Measurements from ENCODE around the gene NCK2. TPM values are rescaled to one million over a fixed set of nuclear protein-coding genes. Genes with fewer than 3 reads are reported as not detected.

Gene NCK2
- 21.0 to 29.7 TPM (median 25.7 TPM) in 5 replicates for total RNA-seq (2022; extraction: Qiagen RNA extraction)

DNA sequence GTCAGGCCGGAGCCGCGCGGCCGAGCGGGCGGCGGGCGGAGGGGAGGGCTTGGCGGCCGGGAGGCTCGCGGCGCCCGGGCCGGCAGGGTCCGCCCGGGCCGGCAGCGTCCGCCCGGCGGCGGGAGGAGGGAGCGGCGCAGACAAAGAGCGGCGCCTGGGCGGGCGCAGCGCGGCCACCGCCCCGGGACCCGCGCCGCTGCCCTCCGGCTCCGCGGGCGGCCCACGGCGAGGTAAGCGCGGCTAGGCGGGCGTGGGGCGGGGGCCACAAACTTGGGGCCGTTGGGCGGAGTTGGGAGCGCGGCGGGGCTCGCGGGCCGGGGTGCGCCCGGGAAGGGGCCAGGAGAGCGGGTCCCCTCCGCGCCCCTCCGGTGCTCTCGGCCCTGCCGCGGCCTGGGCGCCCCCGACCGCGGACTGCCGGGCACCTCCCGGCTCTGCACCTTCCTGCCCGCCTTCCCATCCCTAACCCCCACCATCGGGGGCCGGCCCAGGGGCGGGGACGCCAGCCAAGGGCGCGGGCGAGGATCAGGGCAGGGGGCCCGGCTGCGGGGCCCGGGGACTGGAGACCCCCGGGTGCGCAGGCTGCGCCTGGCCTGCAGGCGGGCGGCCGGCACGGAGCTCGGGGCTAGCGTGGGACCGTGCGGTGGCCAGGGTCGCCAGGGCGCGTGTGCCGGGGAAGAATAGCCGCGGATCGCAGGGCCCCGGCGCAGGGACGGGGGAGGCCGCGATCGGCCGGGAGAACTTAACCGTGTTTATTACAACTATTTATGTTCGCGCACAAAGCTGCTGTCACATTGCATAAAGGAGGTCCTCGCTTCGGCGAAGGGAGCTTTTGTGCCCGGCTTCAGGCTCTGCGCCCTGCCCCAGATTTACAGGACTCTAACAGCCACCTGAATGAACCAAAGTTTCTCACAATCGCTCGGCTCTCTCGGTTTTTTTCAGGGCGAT lies at the start of gene NCK2:
NCK2 (plus strand) TSS at position 4 of the 945 bp plus-strand sequence. CDS start 110,152 bp downstream, outside the sequence.

